HepG2 (cell line): ENCODE measurements around the gene PDLIM7. TPM values are rescaled to one million over a fixed set of nuclear protein-coding genes. Genes with fewer than 3 reads are reported as not detected.
A peak's percentile ranks its signal among the peaks of the same experiment; 100 is the strongest.

Experiments used
- ADNP ChIP-seq: sonication (generic); formaldehyde crosslinking; IDR thresholded peaks from 2 replicates; pipeline ENCODE4 v1.4.0; 2020; ENCODE audit warnings: missing genetic modification reagents
- ETV6 ChIP-seq: sonication (generic); formaldehyde crosslinking; conservative IDR thresholded peaks from 2 replicates; pipeline ENCODE4 v1.4.0; 2020; ENCODE audit warnings: missing genetic modification reagents
- GZF1 ChIP-seq: sonication (generic); formaldehyde crosslinking; IDR thresholded peaks from 2 replicates; pipeline ENCODE4 v1.5.1; 2020; ENCODE audit warnings: mild to moderate bottlenecking, missing genetic modification reagents
- HMG20B ChIP-seq: conservative IDR thresholded peaks from 2 replicates; pipeline ENCODE4 v1.6.1; 2016; ENCODE audit warnings: missing genetic modification reagents, missing compliant biosample characterization
- RFX5 ChIP-seq: IDR thresholded peaks from 2 replicates; pipeline ENCODE4 v1.6.1; 2011; ENCODE audit warnings: low read depth, low read length, improper control_type of control experiment
- SNAPC2 ChIP-seq: sonication (generic); formaldehyde crosslinking; IDR thresholded peaks from 2 replicates; pipeline ENCODE4 v1.8.1; 2022; ENCODE audit warnings: mild to moderate bottlenecking, missing genetic modification reagents
- SOX5 ChIP-seq: IDR thresholded peaks from 2 replicates; pipeline ENCODE4 v1.6.1; 2016; ENCODE audit warnings: borderline replicate concordance
- TAF1 ChIP-seq: sonication (generic); formaldehyde crosslinking; IDR thresholded peaks from 2 replicates; pipeline ENCODE4 v1.4.0; 2020; ENCODE audit warnings: missing genetic modification reagents
- TCF7 ChIP-seq: sonication (generic); IDR thresholded peaks from 2 replicates; pipeline ENCODE4 v1.6.1; 2016; ENCODE audit warnings: antibody characterized with exemption, low read depth
- ZNF547 ChIP-seq: sonication (generic); formaldehyde crosslinking; IDR thresholded peaks from 2 replicates; pipeline ENCODE4 v1.5.1; 2020; ENCODE audit warnings: mild to moderate bottlenecking, missing genetic modification reagents
- ZNF570 ChIP-seq: sonication (generic); formaldehyde crosslinking; IDR thresholded peaks from 2 replicates; pipeline ENCODE4 v1.4.0; 2020; ENCODE audit warnings: mild to moderate bottlenecking, missing genetic modification reagents, borderline replicate concordance
- polyA plus RNA-seq, 8 experiments: library from polyadenylated mRNA; depleted of rRNA in 3 of 8; stranded (reverse) in 7 of 8; unstranded in 1 of 8; fragments of >200 nt; fragmentation: Illumina TruSeq in 4 of 8; extraction: Trizol in 4 of 8; gene quantifications; 2 replicates each; pipeline versions ENCODE4 v1.2.1 to v1.2.3, GENCODE V29; 2011 to 2016; ENCODE audit warnings: low read depth in 4 of 8, missing spikeins in 1 of 8, mixed read lengths in 1 of 8; ENCODE audit not compliant: insufficient read depth in 1 of 8
- total RNA-seq, 5 experiments: library from RNA; depleted of rRNA; stranded (reverse); fragments of >200 nt; fragmentation: Illumina TruSeq; extraction: Trizol; gene quantifications; 2 replicates each; pipeline ENCODE4 v1.2.3, GENCODE V29; 2016; ENCODE audit warnings: low read depth in 1 of 5
- TF ChIP-seq, protein P1 (sequence below): sonication (generic); formaldehyde crosslinking; IDR thresholded peaks from 2 replicates; pipeline ENCODE4 v1.4.0; 2020; ENCODE audit warnings: missing genetic modification reagents
- TF ChIP-seq, protein P2 (sequence below): sonication (generic); formaldehyde crosslinking; IDR thresholded peaks from 2 replicates; pipeline ENCODE4 v1.4.0; 2020; ENCODE audit warnings: missing genetic modification reagents
- TF ChIP-seq, protein P3 (sequence below): sonication (generic); formaldehyde crosslinking; IDR thresholded peaks from 2 replicates; pipeline ENCODE4 v1.4.0; 2020; ENCODE audit warnings: missing genetic modification reagents

Gene PDLIM7
- total and polyA plus RNA-seq, 2 of the 13 experiments (the other 11 are each of a cell fraction or from before 2014, with no cell fraction given) = 21.1 to 31.3 TPM

GRCh38 chr5:177546258-177546741 is 48.9 kb upstream of the PDLIM7 start (continued):
- peak; percentile 82 for TF ChIP-seq HMG20B (CRISPR knock-in tag)
- TF ChIP-seq ADNP (CRISPR knock-in tag) = no peak
- TF ChIP-seq ETV6 = no peak
- TF ChIP-seq GZF1 (CRISPR knock-in tag) = no peak
- TF ChIP-seq, protein P1, sequence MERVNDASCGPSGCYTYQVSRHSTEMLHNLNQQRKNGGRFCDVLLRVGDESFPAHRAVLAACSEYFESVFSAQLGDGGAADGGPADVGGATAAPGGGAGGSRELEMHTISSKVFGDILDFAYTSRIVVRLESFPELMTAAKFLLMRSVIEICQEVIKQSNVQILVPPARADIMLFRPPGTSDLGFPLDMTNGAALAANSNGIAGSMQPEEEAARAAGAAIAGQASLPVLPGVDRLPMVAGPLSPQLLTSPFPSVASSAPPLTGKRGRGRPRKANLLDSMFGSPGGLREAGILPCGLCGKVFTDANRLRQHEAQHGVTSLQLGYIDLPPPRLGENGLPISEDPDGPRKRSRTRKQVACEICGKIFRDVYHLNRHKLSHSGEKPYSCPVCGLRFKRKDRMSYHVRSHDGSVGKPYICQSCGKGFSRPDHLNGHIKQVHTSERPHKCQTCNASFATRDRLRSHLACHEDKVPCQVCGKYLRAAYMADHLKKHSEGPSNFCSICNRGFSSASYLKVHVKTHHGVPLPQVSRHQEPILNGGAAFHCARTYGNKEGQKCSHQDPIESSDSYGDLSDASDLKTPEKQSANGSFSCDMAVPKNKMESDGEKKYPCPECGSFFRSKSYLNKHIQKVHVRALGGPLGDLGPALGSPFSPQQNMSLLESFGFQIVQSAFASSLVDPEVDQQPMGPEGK (CRISPR knock-in tag) = 0 out of 2 replicates have a peak, but pooled peaks have one; percentile 20
- no peak for TF ChIP-seq TAF1 (CRISPR knock-in tag)
- TF ChIP-seq, protein P2, sequence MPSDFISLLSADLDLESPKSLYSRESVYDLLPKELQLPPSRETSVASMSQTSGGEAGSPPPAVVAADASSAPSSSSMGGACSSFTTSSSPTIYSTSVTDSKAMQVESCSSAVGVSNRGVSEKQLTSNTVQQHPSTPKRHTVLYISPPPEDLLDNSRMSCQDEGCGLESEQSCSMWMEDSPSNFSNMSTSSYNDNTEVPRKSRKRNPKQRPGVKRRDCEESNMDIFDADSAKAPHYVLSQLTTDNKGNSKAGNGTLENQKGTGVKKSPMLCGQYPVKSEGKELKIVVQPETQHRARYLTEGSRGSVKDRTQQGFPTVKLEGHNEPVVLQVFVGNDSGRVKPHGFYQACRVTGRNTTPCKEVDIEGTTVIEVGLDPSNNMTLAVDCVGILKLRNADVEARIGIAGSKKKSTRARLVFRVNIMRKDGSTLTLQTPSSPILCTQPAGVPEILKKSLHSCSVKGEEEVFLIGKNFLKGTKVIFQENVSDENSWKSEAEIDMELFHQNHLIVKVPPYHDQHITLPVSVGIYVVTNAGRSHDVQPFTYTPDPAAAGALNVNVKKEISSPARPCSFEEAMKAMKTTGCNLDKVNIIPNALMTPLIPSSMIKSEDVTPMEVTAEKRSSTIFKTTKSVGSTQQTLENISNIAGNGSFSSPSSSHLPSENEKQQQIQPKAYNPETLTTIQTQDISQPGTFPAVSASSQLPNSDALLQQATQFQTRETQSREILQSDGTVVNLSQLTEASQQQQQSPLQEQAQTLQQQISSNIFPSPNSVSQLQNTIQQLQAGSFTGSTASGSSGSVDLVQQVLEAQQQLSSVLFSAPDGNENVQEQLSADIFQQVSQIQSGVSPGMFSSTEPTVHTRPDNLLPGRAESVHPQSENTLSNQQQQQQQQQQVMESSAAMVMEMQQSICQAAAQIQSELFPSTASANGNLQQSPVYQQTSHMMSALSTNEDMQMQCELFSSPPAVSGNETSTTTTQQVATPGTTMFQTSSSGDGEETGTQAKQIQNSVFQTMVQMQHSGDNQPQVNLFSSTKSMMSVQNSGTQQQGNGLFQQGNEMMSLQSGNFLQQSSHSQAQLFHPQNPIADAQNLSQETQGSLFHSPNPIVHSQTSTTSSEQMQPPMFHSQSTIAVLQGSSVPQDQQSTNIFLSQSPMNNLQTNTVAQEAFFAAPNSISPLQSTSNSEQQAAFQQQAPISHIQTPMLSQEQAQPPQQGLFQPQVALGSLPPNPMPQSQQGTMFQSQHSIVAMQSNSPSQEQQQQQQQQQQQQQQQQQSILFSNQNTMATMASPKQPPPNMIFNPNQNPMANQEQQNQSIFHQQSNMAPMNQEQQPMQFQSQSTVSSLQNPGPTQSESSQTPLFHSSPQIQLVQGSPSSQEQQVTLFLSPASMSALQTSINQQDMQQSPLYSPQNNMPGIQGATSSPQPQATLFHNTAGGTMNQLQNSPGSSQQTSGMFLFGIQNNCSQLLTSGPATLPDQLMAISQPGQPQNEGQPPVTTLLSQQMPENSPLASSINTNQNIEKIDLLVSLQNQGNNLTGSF (CRISPR knock-in tag) = no peak
- TF ChIP-seq SNAPC2 (CRISPR knock-in tag) = no peak
- no peak for TF ChIP-seq ZNF570 (CRISPR knock-in tag)
- TF ChIP-seq TCF7 = no peak; the same call in 1 of the 2 replicates
- TF ChIP-seq RFX5 = no peak
- no peak for TF ChIP-seq ZNF547 (CRISPR knock-in tag)
- TF ChIP-seq SOX5 (CRISPR knock-in tag) = peak; percentile 74; the same call in 1 of the 2 replicates
- TF ChIP-seq, protein P3, sequence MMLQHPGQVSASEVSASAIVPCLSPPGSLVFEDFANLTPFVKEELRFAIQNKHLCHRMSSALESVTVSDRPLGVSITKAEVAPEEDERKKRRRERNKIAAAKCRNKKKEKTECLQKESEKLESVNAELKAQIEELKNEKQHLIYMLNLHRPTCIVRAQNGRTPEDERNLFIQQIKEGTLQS (CRISPR knock-in tag) = peak; percentile 78
